GM23338 (cell line): Measurements from ENCODE around the gene PIP5K1C.
"Not testable (repeated sequence)": the region's sequence is repeated elsewhere in the genome, so short reads cannot be mapped to it uniquely, and the experiment has no call there.

Experiments
- CREB1 ChIP-seq: fragments of 250-450 bp; sonication (Bioruptor Pico); IDR thresholded peaks from 2 replicates; pipeline ENCODE4 v1.5.0; 2020; ENCODE audit warnings: low read depth, mild to moderate bottlenecking, moderate library complexity
- ETS1 ChIP-seq: IDR thresholded peaks from 2 replicates; pipeline ENCODE4 v1.6.1; 2016; ENCODE audit warnings: antibody characterized with exemption
- EZH2 ChIP-seq: fragments of 200-600 bp; sonication (generic); IDR thresholded peaks from one replicate; pipeline ENCODE4 v1.8.0; 2017; ENCODE audit warnings: antibody characterized with exemption, mild to moderate bottlenecking, low read depth; ENCODE audit not compliant: unreplicated experiment
- EZH2phosphoT487 ChIP-seq: fragments of 200-600 bp; sonication (generic); IDR thresholded peaks from one replicate; pipeline ENCODE4 v1.8.1; 2018; ENCODE audit warnings: antibody characterized with exemption; ENCODE audit not compliant: unreplicated experiment
- JUNB ChIP-seq: IDR thresholded peaks from one replicate; pipeline ENCODE4 v1.6.1; 2016; ENCODE audit warnings: antibody characterized with exemption; ENCODE audit not compliant: unreplicated experiment
- NANOG ChIP-seq: IDR thresholded peaks from 2 replicates; pipeline ENCODE4 v1.6.1; 2016; ENCODE audit warnings: antibody characterized with exemption, borderline replicate concordance
- POLR2AphosphoS5 ChIP-seq: IDR thresholded peaks from 2 replicates; pipeline ENCODE4 v1.6.1; 2016; ENCODE audit warnings: antibody characterized with exemption, low read depth
- REST ChIP-seq: IDR thresholded peaks from one replicate; pipeline ENCODE4 v1.6.1; 2018; ENCODE audit warnings: antibody characterized with exemption; ENCODE audit not compliant: unreplicated experiment
- STAT1 ChIP-seq: IDR thresholded peaks from one replicate; pipeline ENCODE4 v1.6.1; 2016; ENCODE audit warnings: antibody characterized with exemption; ENCODE audit not compliant: unreplicated experiment
- TF ChIP-seq, protein P1 (sequence below), 2 experiments: fragments of 200-600 bp in 1 of 2; sonication (generic) in 1 of 2; conservative IDR thresholded peaks; 2 replicates each; pipeline versions ENCODE4 v1.5.1 to v1.6.1; 2016 to 2017; ENCODE audit warnings: antibody characterized with exemption in 2 of 2, low read depth in 2 of 2, mild to moderate bottlenecking in 2 of 2, moderate library complexity in 1 of 2

- TF ChIP-seq, protein P1, sequence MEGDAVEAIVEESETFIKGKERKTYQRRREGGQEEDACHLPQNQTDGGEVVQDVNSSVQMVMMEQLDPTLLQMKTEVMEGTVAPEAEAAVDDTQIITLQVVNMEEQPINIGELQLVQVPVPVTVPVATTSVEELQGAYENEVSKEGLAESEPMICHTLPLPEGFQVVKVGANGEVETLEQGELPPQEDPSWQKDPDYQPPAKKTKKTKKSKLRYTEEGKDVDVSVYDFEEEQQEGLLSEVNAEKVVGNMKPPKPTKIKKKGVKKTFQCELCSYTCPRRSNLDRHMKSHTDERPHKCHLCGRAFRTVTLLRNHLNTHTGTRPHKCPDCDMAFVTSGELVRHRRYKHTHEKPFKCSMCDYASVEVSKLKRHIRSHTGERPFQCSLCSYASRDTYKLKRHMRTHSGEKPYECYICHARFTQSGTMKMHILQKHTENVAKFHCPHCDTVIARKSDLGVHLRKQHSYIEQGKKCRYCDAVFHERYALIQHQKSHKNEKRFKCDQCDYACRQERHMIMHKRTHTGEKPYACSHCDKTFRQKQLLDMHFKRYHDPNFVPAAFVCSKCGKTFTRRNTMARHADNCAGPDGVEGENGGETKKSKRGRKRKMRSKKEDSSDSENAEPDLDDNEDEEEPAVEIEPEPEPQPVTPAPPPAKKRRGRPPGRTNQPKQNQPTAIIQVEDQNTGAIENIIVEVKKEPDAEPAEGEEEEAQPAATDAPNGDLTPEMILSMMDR (conservative IDR thresholded peaks at IDR 0.05; ENCODE audit: low read depth in 2 of 2), result not testable (repeated sequence)
- TF ChIP-seq POLR2AphosphoS5; REST; EZH2; CREB1 (CRISPR knock-in tag); EZH2phosphoT487; JUNB; ETS1; NANOG; STAT1: not testable (repeated sequence)
Measured at GRCh38 chr19:3584036-3584802, 116.0 kb downstream of the PIP5K1C start.
